A549 treated with ZK216348 at 1 μM for 4 hours (cell line): ENCODE data around the gene SPAG6. TPM values are rescaled to one million over a fixed set of nuclear protein-coding genes. Genes with fewer than 3 reads are reported as not detected.

Experiments
- total RNA-seq: library from RNA; stranded (reverse); fragments of 200-300 nt; extraction: Qiagen RNA extraction; gene quantifications from 5 replicates; pipeline ENCODE4 v1.2.3, GENCODE V29; 2022; ENCODE audit warnings: low read depth

SPAG6 gene
- not detected in 5 replicates for total RNA-seq

GRCh38 chr10:22345301-22346095 lies at the start of gene SPAG6:
Gene SPAG6, plus strand, starts transcription at chr10:22345496. Its CDS starts 116 bp downstream, at chr10:22345612.

GRCh38 chr10:22316286-22317075 lies 28.8 kb upstream of the SPAG6 start, which contains the start of gene COMMD3:
Gene COMMD3, plus strand, starts transcription at chr10:22316388. Its CDS starts 30 bp downstream, at chr10:22316418.

GRCh38 chr10:22320591-22321155 lies 24.6 kb upstream of the SPAG6 start, which contains the start of gene BMI1:
Gene BMI1, plus strand, starts transcription at chr10:22321099. Its CDS starts 5,351 bp downstream, at chr10:22326450.

Other genes starting within 250 kb of the SPAG6 start
- gene EBLN1, start 127.5 kb upstream of the SPAG6 start, total RNA-seq: not detected in 5 replicates
- 49.5 to 73.0 TPM (median 53.2 TPM) in 5 replicates for gene COMMD3, start 29.1 kb upstream of the SPAG6 start, total RNA-seq
- 19.1 to 41.7 TPM (median 35.8 TPM) in 5 replicates for gene BMI1, start 24.4 kb upstream of the SPAG6 start, total RNA-seq